Activated CD8-positive, alpha-beta memory T cell treated with anti-CD3 and anti-CD28 coated beads, Interleukin-2, amount 50 U/mL, for 48 hours (primary cell): ENCODE measurements around the gene CCDC169.
"Not testable (repeated sequence)": the region's sequence is repeated elsewhere in the genome, so short reads cannot be mapped to it uniquely, and the experiment has no call there.

Experiments
- DNase-seq: peaks from one replicate; pipeline ENCODE4 v3.0.0-alpha.2; 2020

CCDC169 gene

DNA sequence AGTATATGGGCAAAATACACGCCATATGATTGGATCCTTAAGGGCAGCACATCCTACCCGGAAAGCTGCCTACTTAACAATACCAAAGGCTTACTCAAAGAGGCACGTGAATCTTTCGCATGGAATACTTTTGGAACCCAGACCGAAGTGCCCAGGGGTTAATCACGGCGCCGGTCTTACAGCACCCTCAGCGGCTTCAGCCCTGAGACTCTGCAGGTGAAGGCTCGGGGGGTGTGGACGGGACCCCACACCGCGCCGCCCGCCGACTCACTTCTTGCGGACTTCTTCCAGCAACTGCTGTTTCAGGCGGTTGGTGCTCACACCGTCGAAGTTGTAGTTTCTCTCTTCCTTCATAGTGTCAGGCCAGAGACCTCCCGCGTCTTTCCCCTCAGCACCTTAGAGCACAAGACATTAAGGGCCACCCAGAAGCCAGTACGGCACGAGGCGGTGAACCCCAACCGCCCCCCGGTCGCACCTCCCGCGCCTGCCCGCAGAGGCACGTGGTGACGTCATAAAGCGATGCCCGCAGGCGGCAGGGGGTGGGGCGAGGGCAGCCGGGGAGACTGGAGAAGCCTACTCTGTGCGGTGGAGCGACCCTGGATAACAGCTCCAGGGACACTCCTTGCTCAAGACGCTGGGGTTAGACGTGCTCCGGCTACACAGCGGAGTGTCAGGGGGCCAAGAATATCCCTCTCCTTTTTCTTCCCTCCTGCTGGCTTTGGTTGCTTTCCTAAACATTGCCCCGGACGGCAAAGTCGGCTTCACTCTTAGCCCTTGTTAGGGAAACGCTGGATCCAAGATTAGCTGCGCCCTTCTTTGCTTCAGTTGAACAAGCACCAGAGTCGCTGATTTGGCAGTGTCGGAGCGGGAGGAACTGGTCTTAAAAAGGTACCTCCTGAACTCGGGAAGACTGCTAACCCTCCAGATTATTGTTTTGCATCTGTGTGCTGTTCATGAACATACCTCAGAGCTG is at the start of gene CCDC169:
Gene CCDC169 (minus strand): TSS at position 449 of the 973 bp plus-strand sequence. CDS start 95 bp downstream, at position 354.
- DNase-seq, result peak; percentile 80

DNA sequence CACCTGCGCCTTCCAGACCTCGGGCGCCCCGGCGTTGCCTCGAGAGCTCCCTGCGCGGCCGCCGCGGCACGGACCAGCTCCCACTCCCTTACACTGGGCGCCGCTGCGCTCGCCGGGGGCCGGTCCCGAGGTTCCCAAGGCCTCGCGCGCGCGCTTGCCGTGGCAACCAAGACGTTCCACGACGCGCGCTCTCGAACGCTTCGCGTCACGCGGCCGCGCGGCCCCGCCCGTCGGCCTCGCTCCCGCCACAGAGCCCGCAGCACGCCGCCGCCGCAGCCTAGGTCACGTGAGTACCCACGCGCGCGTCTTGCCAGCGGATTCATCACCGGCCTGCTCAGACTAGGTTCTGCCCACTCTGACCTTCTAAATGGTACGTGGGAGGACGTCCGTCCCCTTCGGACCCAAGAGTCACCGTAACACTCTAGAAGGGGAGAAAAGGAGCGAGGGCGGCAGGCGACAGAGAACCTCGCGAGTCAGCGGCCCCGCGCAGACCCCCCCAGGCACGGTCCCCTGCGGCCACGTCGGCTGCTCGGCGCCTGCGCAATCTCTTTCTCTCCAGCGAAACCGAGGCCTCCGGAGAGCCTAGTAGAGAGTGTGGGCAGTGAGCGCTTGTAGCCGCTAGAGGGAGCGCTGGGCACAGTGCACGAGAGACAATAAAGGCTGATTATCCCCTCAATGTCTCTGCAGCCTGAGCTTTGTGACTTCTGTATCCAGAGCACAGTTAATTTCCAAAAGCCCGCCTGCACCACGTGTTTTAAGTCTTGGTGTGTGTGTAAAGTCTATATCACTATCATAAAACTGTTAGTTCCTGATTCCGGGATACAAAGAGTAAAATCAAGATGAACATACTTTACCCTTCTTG is 48.8 kb upstream of the CCDC169 start, which contains the start of gene SPART:
Gene SPART (minus strand): TSS at position 173 of the 862 bp plus-strand sequence. CDS start 10,564 bp downstream, outside the sequence.
- peak; percentile 90 for DNase-seq

DNA sequence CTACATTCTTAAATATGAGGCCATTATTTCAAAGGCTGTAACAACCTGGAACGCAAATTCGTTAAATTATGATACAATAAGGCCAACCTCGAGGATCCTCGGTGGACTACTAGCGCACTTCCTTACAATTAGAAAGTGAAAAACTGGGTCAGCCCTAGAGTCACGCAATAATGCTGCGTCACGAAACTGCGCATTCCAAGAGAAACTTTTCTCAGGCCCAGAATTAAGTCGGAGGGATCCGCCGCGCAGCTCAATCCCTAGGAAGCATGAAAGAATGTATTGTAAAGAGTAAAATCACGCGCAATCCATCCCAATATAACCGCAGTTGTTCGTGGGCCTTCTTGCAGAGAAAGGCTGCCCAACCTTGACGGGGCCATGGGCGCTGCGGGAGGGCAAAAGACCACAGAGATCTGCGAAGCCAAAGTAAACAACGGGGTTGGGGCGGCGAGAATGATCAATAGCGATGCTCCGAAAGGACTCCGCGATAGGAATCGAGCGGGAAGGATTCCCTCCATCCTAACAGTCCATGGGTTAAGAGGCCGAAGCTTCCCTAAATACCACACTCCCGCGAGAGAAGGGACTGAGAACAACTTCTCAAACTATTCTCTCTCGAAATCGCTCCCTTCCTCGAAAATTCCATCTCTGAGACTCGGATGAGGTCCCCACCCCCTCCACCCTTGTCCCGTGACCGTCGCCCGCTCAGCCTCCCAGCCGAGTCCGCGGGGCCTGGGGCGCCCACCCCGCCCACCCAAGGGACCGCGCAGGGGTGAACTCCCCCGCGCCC is 48.0 kb upstream of the CCDC169 start:
- DNase-seq, result peak; percentile 64

DNA sequence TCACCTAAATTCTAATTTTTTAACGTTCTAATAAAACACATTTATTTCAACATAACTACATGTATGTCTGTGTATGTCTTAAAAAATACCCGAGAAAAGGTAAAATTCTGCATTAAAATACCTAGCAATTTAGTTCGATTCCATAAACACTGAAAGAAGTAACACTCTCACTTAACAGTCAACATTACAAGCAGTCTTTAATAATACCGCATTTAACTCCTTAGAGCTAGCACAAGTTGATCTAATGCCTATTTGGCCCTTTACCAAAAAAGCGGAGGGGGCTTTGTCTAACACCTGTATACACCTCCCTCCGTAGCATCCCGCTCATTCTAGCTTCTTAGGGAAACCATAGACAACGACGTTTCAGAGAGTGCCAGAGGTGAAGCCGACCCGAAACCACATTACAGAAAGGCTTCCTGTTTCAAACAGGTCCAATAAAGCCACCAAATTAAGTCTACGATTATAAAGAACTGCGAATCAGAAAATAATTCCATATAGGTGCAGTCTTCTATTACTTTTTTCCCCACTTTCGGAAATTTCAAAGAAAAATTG is 47.3 kb upstream of the CCDC169 start:
- no peak for DNase-seq

DNA sequence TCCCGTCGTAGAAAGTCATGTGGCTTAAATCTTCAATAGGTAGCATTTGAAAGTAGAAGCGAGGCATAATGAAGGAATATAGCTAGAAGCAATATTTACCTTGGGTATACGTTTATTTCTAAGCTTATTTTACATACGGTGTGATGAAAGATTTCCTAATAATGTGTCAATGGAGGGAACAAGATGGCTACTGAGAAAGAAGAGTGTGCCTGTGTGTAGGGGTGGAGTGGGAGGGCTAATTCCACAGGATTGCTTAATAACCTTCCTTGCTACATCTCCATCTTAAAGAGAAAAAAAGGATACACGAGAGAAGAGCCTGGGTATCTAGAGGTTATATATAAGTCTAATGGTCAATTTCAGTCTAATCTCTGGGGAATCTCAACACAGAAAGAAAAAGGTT is 46.6 kb upstream of the CCDC169 start:
- no peak for DNase-seq

DNA sequence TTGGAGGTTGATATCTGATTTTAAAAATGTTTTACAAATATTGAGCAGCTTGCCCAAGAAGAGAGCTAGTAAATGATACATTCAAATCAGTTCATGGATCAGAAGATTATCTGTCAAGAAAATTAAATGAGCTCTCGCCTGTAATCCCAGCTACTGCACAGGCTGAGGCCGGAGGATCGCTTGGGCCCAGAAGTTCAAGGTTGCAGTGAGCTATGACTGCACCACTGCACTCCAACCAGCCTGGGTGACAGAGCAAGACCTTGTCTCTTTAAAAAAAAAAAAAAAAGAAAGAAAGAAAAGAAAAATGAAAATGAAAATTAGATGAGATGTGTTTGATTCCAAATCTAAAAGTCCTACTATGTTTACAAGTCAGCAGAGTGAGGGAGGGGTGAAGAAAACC is 46.2 kb upstream of the CCDC169 start:
- no peak for DNase-seq

DNA sequence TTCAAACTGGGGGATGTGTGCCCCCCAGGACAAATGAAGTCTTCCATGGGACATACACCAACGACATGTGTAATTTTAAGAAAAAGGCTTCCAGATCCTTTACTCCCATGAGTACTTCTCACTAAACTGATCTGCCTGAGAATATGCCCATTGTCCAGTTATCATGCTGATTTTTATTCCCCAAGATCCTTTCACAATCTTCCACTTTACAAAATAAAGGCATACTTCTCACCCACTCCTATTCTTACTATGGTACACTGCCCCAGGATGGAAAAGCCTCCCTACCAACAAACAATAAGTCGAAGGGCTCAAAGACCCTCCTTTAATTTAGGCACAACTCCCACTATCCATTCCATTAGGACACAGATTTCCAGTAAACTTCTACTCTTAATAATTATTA is 45.1 kb upstream of the CCDC169 start:
- DNase-seq, result no peak

DNA sequence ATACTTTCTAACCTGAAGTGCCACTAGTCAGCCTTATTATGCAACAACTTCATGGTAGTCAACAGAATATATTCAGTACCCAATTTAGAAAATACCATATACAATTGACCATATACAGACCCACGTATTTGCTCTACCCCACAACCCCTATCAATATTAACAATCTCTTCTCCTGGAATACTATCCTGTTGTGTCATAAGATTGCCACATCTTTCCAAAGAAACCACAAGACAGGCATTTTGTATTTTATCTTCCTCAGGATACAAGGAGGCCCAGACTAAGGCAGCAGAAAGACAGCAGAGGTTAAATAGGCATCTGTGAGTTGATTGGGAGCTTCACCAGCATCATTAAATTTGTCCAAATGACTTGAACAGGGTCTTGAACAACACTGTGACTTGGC is 44.1 kb upstream of the CCDC169 start:
- DNase-seq, result no peak

DNA sequence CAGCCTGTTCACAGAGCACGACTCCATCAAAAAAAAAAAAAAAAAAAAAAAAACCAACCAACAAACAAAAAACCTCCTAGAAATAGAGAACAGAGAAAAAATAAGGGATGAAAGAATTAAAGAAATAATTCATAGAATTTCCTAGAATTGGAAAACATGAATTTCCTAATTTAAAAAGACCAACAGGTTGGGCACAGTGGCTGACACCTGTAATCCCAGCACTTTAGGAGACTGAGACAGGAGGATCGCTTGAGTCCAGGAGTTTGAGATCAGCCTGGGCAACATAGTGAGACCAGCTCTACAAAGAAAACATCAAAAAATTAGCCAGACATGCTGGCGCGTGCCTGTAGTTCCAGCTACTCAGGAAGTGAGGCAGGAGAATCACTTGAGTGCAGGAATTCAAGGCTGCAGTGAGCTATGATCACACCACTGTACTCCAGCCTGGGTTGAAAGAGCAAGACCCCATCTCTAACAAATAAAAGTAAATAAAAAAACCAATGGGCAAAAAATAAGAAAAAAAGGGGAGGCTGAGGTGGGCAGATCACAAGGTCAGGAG is 42.1 kb upstream of the CCDC169 start:
- no peak for DNase-seq

DNA sequence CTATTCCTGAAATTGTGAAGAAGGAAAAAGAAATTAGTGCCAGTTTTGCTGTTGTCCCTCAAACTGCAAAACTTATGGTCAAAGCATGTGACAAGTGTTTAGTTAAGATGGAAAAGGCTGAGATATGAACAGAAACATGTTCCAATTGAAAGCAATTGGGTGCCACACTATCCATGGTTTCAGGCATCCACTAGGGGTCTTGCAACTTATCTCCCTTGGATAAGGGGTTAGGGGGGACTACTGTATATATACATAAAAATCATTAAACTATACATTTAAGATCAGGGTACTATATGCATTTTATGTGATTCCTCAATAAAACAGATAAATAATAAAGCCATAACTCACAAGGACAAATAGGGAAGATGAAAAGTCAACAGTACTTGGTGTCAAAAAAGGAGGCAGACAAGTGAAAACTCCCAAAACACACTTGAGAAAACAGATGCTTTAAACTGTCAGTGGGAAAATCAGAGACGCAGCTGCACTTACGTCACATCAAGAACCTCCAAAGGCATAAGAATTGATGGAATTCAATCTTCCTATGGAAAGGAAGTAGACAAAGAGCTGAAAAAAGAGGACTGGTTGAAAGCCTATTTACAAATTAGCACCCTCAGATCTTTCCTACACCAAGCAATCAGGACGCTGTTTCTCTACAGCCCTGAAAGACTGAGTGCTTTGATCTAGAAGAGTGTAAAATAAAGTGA is 40.5 kb upstream of the CCDC169 start:
- no peak for DNase-seq

DNA sequence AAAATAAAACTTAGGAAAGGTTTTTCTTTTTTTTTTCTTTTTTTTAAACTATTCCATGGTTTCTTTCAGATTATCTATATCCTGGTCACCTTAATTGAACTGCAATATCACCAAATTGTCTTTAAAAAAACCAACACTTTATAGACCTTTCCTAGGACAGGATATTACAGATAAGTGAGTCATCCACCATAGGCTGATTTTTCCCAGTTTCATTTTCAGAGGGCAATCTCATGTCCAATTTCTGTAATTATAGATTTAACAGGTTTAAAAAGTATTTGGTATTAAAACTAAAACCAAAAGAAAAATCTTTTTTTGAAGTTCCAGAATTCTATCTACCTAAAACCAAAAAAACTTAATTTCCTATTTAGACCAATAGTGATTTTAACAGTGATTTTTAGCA is 35.4 kb upstream of the CCDC169 start:
- DNase-seq, result no peak

DNA sequence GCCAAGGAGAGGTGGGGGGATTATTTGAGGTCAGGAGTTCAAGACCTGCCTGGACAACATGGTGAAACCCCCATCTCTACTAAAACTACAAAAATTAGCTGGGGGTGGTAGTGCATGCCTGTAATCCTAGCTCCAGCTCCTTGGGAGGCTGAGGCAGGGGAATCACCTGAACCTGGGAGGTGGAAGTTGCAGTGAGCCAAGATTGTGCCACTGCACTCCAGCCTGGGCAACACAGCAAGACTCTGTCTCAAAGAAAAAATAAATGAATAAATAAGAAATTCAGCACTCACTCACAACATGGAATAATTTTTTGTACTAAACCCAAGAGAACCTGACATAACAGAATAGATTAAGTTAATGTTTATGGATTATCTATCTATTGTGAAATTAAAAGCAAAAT is 34.6 kb upstream of the CCDC169 start:
- not testable (repeated sequence) for DNase-seq

DNA sequence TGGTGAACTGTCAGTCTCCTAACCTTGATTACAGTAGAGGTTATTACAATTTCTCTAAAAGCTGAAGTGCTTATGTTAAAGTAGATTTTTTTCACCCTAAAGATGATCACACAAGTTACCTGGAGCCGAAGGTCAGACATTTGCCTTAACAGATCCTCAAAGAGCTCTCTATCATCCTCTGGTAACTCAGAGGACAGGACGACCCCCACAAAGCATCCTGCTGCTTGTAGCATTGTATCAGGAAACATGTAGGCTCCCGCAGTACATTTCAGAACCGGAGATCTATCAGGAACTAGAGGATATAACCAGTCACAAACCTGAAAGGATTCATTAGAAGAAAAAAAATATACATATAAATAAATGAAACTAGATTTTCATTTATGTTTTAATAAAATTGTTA is 33.7 kb upstream of the CCDC169 start:
- no peak for DNase-seq

DNA sequence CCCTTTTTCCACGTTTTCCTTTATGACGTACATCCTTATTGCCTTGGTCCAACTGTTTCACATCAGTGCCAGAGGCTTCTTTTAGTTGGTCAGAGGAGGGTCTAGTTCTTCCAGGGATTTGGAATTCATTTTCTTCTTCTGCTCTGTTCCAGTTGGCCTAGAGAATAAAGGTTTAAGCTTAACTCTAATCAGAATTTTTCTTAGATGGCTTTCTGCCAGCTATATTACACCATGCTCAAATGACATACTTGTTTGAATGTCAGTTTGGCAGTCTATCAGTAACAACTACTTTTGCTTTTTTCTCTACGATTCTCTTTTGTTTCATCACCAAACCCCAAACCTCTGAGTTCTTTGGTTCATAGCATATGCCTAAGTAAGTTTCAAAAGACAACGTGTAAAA is 31.7 kb upstream of the CCDC169 start:
- DNase-seq, result no peak

DNA sequence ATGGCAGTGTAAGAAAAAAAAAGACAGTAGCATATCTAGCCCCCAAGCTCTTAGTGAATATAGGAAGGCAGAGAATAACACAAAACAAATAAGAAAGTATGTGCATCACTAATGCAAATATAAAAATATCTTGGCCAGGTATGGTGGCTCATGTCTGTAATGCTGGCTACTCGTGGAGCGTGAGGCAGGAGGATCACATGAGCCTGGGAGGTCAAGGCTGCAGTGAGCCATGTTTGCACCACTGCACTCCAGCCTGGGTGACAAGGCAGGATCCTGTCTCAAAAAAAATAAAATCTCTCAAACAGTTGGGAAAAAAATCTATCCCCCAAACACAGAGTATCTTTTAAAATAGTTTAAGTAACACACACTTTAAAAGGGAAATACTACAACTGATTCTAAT is 31.2 kb upstream of the CCDC169 start:
- DNase-seq, result no peak

DNA sequence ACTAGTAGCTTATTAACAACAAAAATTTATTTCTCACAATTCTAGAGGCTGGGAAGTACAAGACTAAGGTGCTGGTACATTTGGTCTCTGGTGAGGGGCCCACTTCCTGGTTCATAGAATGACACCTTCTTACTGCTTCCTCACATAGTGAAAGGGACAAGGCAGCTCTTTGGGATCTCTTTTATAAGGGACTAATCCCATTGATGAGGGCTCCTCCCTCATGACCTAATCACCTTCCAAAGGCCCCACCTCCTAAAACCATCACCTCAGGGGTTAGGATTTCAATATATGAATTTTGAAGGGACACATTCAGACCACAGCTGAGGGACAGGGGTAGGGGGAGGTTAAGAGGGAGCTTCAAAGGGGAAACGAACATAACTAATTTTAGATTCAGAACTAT is 28.3 kb upstream of the CCDC169 start:
- DNase-seq, result no peak

DNA sequence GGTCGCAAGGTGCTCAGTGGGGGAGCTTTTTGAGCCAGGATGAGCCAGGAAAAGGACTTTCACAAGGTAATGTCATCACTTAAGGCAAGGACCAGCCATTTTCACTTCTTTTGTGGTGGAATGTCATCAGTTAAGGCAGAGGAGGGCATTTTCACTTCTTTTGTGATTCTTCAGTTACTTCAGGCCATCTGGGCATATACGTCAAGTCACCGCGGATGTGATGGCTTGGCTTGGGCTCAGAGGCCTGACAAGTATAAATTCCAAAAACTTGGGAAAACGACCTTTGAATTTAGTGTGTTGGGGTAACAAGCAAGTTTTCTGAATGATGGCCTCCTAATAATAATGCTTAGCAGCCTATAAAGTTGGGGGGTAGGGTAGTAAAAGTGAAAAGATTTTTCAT is 27.3 kb upstream of the CCDC169 start:
- not testable (repeated sequence) for DNase-seq

DNA sequence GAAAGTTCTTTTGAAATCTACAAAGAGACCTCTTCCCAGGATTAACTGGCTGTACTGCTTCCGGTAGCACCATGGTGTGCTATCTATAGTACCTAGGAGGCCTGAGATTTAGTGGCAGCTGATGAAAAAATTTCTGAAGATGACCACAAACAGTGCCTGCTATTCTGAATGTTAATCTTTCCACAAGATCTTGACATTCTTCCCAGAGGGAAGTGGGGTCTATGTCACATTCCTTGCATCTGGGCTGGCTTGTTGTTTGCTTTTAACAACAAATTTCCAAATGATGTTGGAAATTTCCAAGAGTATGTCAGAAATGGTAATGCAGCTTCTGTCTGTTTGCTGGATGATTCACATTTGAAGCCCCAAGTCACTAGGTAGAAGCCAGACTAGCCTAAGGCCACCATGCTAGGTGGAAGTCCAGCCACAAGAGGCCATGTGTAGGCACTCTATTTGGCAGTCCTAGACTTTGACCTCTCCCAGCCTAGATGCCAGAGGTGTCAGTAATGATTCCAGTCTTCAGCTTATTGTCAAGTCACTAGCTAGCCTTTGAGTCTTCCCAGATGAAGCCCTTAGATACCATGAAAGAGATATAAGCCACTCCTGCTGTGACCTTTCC is 26.4 kb upstream of the CCDC169 start:
- no peak for DNase-seq

DNA sequence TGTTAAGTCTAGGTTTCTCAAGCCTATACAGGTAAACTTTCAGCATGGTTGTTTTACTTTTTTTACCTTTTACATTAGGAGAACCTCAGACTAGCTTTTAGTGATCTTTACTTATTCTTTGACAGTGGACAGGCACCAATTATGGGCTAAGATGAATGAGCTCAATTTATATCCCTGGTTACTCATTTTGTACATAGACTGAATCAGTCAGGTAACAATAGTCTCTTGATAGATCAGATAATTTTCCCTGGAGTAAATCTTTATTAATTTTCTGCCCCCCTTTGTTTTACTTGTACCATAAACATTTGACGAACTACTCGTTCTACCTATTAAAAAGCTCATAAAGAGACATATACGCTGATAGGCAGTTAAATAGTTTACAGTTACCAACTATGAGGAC is 25.8 kb upstream of the CCDC169 start:
- no peak for DNase-seq

DNA sequence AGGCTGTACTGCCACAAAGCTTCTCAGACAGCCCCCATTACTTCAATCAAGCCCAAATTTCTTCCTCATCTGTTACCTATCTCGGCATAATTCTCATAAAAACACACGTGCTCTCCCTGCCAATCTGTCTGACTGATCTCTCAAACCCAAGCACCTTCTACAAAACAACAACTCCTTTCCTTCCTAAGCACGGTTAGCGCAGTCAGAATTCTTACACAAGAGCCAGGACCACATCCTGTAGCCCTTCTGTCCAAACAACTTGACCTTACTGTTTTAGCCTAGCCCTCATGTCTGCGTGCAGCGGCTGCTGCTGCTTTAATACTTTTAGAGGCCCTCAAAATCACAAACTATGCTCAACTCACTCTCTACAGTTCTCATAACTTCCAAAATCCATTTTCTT is 22.2 kb upstream of the CCDC169 start:
- not testable (repeated sequence) for DNase-seq
